ENCODE data around the gene SDC1.

- TF ChIP-seq EP300 (IDR thresholded peaks at IDR 0.05; ENCODE audit: low read depth), result no peak
- TF ChIP-seq CTCF (IDR thresholded peaks at IDR 0.05), result no peak
Measured at GRCh38 chr2:20227894-20228505, 3.1 kb upstream of the SDC1 start.
